ENCODE data around the gene ASZ1.

ASZ1 gene

GRCh38 chr7:117347480-117347879, 79.8 kb downstream of the ASZ1 start:
- no peak for DNase-seq (ENCODE audit: extremely low read depth in 1 of 2, low read depth in 1 of 2)

- DNase-seq (ENCODE audit: extremely low read depth in 1 of 2, low read depth in 1 of 2), result no peak
Observed at GRCh38 chr7:117346161-117346560, 81.1 kb downstream of the ASZ1 start.

DNA sequence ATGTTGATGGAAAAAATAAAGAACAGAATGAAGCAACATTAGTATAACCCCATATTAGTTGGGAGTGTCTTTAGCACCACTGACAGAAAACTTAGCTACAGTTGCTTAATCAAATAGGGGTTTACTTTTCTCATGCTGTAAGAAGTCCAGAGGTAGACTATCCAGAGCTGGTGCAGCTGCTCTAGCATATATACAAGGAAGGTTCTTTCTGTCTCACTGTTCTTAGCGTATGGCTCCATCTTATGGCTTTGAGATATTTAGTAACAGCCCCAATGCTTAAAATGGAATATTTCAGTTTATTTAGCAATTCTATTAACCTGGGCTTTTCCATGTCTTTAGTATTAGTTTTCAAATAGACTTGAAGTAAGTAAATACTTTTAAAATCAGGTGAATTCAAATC, 89.3 kb downstream of the ASZ1 start:
- DNase-seq (ENCODE audit: extremely low read depth in 1 of 2, low read depth in 1 of 2), result no peak

DNA sequence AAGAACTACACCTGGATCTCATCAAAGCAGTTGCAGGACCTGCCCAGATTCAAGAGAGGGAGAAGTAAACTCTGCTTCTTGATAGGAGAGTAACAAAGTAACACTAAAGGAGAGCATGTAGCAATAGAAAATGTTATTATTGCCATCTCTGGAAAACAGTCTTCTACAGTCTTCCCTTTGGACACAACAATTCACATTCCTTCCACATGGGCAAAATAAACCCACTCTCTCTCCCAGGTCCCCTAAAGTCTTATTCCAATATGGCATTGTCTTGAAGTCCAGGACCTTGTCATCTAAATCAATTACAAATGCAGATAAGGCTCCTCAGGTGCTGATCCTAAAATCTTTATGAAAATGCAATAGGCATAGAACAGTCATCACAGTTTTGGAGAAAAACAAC, 94.1 kb downstream of the ASZ1 start:
- DNase-seq (ENCODE audit: extremely low read depth in 1 of 2, low read depth in 1 of 2), result no peak

DNA sequence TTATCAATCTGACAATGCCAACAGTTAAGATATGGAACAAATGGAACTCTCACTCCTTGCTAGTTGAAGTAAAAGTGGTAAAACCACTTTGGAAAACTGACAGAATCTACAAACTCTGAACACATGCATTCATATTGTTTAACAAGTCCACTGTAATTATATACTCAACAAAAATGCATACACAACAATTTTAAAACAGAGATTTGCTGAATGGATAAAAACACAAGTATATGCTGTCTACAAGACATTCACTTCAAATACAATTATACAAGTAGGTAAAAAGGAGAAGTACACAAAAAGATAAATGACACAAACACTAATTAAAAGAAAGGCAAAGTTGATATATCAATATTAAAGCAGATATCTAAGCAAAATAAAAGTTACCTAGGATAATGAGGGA, 95.3 kb downstream of the ASZ1 start:
- no peak for DNase-seq (ENCODE audit: extremely low read depth in 1 of 2, low read depth in 1 of 2)

DNA sequence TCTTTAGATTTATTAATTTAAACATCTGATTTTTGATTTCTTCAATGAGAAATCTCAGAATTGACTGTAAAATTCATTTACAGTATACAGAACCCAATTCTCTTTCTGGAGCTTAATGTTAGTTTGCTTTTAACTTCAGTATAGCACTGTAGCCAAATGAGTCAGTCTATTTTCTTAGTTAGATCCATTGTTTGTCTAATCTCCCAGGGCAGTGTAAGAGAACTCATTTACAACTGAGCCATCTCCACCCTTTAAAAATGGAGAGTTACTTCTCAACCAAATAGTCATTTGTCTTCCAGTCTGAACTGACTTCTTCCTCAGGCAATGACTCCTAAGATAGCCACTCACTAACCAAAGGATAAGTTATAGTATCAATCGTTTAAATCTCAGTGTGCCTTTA, 101.5 kb downstream of the ASZ1 start:
- no peak for DNase-seq (ENCODE audit: extremely low read depth in 1 of 2, low read depth in 1 of 2)

GRCh38 chr7:117324960-117325359, 102.3 kb downstream of the ASZ1 start:
- DNase-seq (ENCODE audit: extremely low read depth in 1 of 2, low read depth in 1 of 2), result no peak

- no peak for DNase-seq (ENCODE audit: extremely low read depth in 1 of 2, low read depth in 1 of 2)
Observed at GRCh38 chr7:117323851-117324711, 103.2 kb downstream of the ASZ1 start.

GRCh38 chr7:117323305-117323850, 103.9 kb downstream of the ASZ1 start:
- DNase-seq (ENCODE audit: extremely low read depth in 1 of 2, low read depth in 1 of 2), result no peak

DNA sequence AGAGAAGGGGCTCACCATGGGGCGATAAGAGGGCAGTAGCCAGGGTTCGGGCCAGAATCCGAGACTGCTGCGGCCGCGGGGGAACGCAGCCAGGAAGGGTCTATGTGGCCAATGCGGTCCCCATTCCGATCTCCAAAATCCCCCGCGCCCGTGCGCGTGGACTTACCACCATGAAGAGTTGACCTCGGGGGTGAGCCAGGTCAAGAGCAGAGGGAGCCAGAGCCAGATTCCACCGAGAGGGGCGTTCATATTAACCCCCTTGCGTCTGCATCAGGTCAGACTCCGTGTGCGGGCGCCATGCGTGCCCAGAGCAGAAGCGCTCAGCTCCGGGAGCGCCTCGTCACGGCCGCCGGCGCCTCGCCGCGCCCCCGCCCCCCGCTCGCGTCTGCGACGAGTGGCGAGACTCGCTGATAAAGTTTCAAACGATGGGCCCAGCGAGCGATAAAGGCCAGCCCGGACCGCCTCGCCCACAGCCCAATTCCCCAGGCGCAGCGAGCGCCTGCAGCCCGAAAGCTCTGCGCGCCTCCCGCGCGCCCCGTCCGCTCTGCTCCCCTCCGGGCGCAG, 104.5 kb downstream of the ASZ1 start, which contains the start of gene WNT2:
Gene WNT2 (minus strand): TSS at position 318 of the 564 bp plus-strand sequence. CDS start 69 bp downstream, at position 249.
- DNase-seq (ENCODE audit: extremely low read depth in 1 of 2, low read depth in 1 of 2), result no peak

DNA sequence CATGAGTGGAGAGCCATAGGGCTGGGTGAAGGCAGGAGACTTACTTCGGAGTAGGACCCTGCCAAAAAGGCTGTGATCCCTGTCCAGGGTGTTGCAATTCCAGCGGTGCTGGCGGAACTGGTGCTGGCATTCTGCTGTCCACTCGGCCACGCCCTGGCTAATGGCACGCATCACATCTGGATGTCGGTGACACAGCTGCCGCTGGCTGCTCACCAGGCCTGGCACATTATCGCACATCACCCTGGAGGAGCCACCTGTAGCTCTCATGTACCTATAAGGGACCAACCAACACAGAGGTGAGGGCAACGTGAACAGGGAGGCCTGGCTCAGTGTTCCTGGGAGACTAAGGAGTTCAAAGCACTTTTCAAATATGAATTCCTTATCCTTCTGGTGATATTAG, 106.8 kb downstream of the ASZ1 start:
- DNase-seq (ENCODE audit: extremely low read depth in 1 of 2, low read depth in 1 of 2), result no peak

GRCh38 chr7:117319181-117319580, 108.1 kb downstream of the ASZ1 start:
- no peak for DNase-seq (ENCODE audit: extremely low read depth in 1 of 2, low read depth in 1 of 2)

DNA sequence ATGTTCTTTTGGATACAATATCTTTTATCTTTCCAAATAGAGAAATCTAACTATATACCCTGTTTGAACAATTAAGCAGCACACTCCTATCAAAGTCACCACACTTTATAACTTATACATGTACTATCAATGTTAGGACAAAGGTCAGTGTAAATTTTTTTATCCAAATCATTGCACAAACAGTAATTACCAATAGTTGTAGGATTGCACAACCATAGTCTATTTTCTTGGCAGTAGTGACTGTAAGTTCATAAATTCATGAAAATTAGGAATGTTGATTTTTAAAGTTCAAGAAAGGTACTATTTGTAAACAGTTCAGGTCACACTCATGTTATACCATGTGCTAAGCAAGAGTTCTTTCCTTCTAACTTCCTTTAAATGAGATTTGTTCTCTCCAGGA, 113.7 kb downstream of the ASZ1 start:
- no peak for DNase-seq (ENCODE audit: extremely low read depth in 1 of 2, low read depth in 1 of 2)

All from stimulated activated CD8-positive, alpha-beta memory T cell treated with anti-CD3 and anti-CD28 coated beads, Interleukin-7, amount 100 ng/mL, for 48 hours (primary cell).